ENCODE measurements around the gene CFAP61. TPM values are rescaled to one million over a fixed set of nuclear protein-coding genes. Genes with fewer than 3 reads are reported as not detected.

Gene CFAP61
- total RNA-seq, 1 donor from 2014 or later = not detected

DNA sequence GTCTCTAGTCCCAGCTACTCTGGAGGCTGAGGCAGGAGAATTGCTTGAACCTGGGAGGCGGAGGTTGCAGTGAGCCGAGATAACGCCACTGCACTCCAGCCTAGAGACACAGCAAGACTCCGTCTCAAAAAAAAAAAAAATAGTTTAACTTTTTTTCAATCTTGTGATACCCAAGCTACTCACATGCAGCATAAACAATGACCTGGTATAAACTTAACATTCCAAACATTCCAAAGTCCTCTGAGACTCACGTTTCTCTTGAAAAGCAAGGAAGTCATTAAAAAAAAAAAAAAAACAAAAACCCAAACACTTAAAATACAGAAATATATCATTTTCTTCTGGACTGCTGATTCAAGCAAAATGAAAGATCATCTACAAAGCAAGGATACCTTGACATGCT is 14.4 kb upstream of the CFAP61 start:
- peaks cover 90 to 100% of the 10 kb centered on the region in 2 donors for H3K36me3 ChIP-seq
- H3K9me3 ChIP-seq = no peaks in the 10 kb centered on the region
- TF ChIP-seq, protein P1, sequence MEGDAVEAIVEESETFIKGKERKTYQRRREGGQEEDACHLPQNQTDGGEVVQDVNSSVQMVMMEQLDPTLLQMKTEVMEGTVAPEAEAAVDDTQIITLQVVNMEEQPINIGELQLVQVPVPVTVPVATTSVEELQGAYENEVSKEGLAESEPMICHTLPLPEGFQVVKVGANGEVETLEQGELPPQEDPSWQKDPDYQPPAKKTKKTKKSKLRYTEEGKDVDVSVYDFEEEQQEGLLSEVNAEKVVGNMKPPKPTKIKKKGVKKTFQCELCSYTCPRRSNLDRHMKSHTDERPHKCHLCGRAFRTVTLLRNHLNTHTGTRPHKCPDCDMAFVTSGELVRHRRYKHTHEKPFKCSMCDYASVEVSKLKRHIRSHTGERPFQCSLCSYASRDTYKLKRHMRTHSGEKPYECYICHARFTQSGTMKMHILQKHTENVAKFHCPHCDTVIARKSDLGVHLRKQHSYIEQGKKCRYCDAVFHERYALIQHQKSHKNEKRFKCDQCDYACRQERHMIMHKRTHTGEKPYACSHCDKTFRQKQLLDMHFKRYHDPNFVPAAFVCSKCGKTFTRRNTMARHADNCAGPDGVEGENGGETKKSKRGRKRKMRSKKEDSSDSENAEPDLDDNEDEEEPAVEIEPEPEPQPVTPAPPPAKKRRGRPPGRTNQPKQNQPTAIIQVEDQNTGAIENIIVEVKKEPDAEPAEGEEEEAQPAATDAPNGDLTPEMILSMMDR (IDR thresholded peaks at IDR 0.05) = no peak
- H3K4me3 ChIP-seq = no peak overlapping the region
- H3K27me3 ChIP-seq = no peaks in the 10 kb centered on the region
- DNase-seq (ENCODE audit: low spot score in 2 of 2) = no peak
- no peak overlapping the region for H3K27ac ChIP-seq
- no peaks in the 10 kb centered on the region for H3K4me1 ChIP-seq
- intact Hi-C loops (cut with DNase I) = no loop called here

DNA sequence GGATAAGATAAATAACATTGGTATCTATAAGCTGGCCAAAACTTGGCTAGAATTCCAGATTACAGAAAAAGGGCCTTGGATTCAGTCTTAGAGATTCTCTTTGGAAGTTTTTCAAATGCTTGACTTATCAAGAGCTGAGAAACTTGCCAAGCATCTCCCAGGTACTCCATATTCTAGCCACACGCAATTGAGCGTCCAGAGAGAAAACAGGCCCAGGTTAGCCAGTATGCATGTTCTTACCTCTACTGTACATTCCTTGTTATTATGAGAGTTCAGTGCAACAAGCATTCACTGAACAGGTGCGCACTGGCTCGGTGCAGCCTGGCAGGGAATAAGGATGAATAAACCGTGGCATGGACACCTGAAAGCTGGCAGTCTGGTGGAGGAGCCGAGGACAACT is 13.7 kb upstream of the CFAP61 start:
- H3K4me3 ChIP-seq = no peak overlapping the region
- peaks cover 88 to 100% of the 10 kb centered on the region in 2 donors for H3K36me3 ChIP-seq
- intact Hi-C loops (cut with DNase I) = no loop called here
- no peaks in the 10 kb centered on the region for H3K27me3 ChIP-seq
- H3K9me3 ChIP-seq = no peaks in the 10 kb centered on the region
- no peak overlapping the region for H3K27ac ChIP-seq
- no peak for DNase-seq (ENCODE audit: low spot score in 2 of 2)
- no peaks in the 10 kb centered on the region for H3K4me1 ChIP-seq
- TF ChIP-seq, protein P1 (IDR thresholded peaks at IDR 0.05) = no peak

DNA sequence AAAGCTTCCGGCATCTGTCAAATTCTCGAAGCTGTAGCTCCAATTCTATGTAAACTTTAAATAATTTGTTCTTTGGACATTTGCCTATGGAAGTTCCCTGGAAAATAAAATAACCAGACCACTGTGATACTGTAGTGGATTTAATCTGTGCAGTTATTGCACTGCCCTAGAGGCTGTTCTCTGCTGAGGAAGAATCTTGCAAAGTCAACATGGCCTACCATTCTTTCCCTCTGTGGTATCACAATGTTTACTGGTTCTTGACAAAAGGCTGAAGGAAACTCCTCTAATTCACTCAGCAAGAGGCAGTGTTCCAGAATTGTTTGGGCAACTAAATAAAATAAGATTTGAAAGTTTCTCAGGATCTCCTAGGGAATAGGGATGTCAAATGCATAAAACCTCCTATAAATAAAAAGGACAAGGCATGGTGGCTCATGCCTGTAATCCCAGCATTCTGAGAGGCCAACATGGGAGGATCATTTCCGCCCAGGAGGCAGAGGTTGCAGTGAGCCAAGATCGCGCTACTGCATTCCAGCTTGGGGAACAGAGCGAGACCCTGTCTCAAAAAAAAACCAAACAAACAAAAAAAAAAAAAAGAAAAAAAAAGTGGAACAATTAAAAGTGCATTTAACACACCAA is 12.5 kb upstream of the CFAP61 start:
- DNase-seq (ENCODE audit: low spot score in 2 of 2) = no peak
- H3K27ac ChIP-seq = no peak overlapping the region
- intact Hi-C loops (cut with DNase I) = no loop called here
- peaks cover 88 to 100% of the 10 kb centered on the region in 2 donors for H3K36me3 ChIP-seq
- H3K27me3 ChIP-seq = no peaks in the 10 kb centered on the region
- no peaks in the 10 kb centered on the region for H3K4me1 ChIP-seq
- no peaks in the 10 kb centered on the region for H3K9me3 ChIP-seq
- H3K4me3 ChIP-seq = no peak overlapping the region
- TF ChIP-seq, protein P1 (IDR thresholded peaks at IDR 0.05) = no peak

DNA sequence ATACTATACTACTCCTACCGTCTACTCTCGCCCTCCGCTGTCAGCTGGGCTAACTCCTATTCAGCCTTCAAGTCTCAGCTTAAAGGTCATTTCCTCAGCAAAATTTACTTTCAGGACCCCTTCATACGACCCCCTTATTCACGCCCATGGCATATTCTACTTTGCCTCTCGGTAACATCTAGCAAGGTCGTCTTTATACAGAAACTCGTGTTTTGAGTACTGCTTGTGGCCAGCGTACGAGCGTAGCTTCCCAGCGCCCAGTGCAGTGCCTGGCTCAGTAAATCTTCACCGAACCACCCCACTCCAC is 612 bp upstream of the CFAP61 start:
- TF ChIP-seq, protein P1 (IDR thresholded peaks at IDR 0.05) = no peak
- DNase-seq (ENCODE audit: low spot score in 2 of 2) = no peak
- Histone ChIP-seq H3K9me3 (no peaks in the 10 kb centered on the region), H3K27ac (peak overlapping the region; percentile 85 to 86), H3K4me1 (peaks cover 3 to 5% of the 10 kb centered on the region in 2 donors), H3K4me3 (peak overlapping the region; percentile 88 to 93), H3K27me3 (no peaks in the 10 kb centered on the region), H3K36me3 (peaks cover 19 to 36% of the 10 kb centered on the region in 2 donors)
- intact Hi-C loops (cut with DNase I) = loop anchor here (1.0 to 10.0 kb wide), 6 partner anchors 34 to 1485 kb away; partner anchors contain the start of genes KIZ, NAA20, RALGAPA2 and SMIM26

DNA sequence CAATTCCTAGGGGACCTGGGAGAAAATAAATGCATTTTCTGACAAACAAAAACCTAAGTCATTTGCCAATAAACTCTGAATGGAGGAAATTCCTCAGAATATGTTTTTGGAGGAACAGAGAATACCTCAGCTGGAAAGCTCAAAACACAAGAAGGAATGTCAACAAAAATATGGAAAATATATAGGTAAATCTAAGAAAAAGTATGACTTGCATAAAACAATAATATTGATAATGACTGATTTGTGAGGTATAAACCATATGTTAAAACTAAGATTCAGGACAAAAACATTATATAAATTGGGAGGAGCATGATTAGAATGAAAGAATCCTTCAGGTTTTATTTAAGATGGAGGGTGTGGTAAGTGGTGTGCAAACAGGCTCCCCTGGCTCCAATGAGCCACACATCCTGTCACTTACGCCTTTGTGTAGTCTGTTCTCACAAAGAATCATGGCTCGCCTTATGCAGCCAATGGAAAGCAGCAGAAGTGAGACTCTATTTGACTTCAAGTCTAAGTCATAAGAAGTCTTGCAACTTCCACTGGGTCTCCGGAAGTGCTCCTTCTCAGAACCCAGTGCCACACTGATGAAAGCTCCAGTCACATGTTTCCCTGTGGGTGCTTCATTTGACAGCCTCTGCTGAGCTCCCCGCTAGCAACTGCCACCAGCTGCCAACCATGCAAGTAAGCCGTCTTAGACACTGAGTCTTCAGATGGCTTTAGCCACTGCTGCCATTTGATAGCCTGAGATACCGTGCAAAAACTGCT is 8.1 kb downstream of the CFAP61 start:
- H3K36me3 ChIP-seq = no peaks in the 10 kb centered on the region
- intact Hi-C loops (cut with DNase I) = no loop called here
- DNase-seq (ENCODE audit: low spot score in 2 of 2) = no peak
- H3K4me1 ChIP-seq = no peaks in the 10 kb centered on the region
- H3K9me3 ChIP-seq = no peaks in the 10 kb centered on the region
- TF ChIP-seq, protein P1 (IDR thresholded peaks at IDR 0.05) = no peak
- no peaks in the 10 kb centered on the region for H3K27me3 ChIP-seq
- no peak overlapping the region for H3K4me3 ChIP-seq
- H3K27ac ChIP-seq = no peak overlapping the region

Data from ascending aorta (tissue), 2 donors.